Measurements from ENCODE around the gene HSDL2. TPM values are rescaled to one million over a fixed set of nuclear protein-coding genes. Genes with fewer than 3 reads are reported as not detected.
"Not testable (repeated sequence)": the region's sequence is repeated elsewhere in the genome, so short reads cannot be mapped to it uniquely, and the experiment has no call there.

Gene HSDL2
- total RNA-seq, 2 experiments from 2014 or later, result 20.1 to 21.6 TPM

GRCh38 chr9:112389897-112390296, 10.0 kb downstream of the HSDL2 start:
- DNase-seq; H3K36me3 Mint-ChIP-seq; H3K9me3 Mint-ChIP-seq; H3K27me3 Mint-ChIP-seq; H3K4me3 Mint-ChIP-seq; ATAC-seq (ENCODE audit: low read depth); POLR2A ChIA-PET; H3K27ac Mint-ChIP-seq: not testable (repeated sequence)
- peaks cover 17% of the 10 kb centered on the region for H3K4me1 Mint-ChIP-seq

- H3K4me3 Mint-ChIP-seq; H3K9me3 Mint-ChIP-seq; H3K4me1 Mint-ChIP-seq; DNase-seq; H3K27me3 Mint-ChIP-seq; POLR2A ChIA-PET; H3K27ac Mint-ChIP-seq; H3K36me3 Mint-ChIP-seq; ATAC-seq (ENCODE audit: low read depth): not testable (repeated sequence)
Observed at GRCh38 chr9:112391936-112392560, 12.1 kb downstream of the HSDL2 start.

GRCh38 chr9:112393146-112393545, 13.2 kb downstream of the HSDL2 start:
- H3K36me3 Mint-ChIP-seq; H3K9me3 Mint-ChIP-seq; DNase-seq; H3K4me3 Mint-ChIP-seq; H3K27me3 Mint-ChIP-seq; POLR2A ChIA-PET; H3K27ac Mint-ChIP-seq; ATAC-seq (ENCODE audit: low read depth); H3K4me1 Mint-ChIP-seq: not testable (repeated sequence)

- Mint-ChIP-seq H3K9me3 (peaks cover 8% of the 10 kb centered on the region), H3K4me3 (no peak overlapping the region), H3K4me1 (peaks cover 3% of the 10 kb centered on the region), H3K36me3 (peaks cover 15% of the 10 kb centered on the region), H3K27ac (no peak overlapping the region), H3K27me3 (no peaks in the 10 kb centered on the region)
- DNase-seq (no peak), ATAC-seq (ENCODE audit: low read depth) (no peak)
- POLR2A ChIA-PET, result no interaction called here
Observed at GRCh38 chr9:112396416-112396815, 16.5 kb downstream of the HSDL2 start.

- H3K36me3 Mint-ChIP-seq, result peaks cover 15% of the 10 kb centered on the region
- DNase-seq, result no peak
- POLR2A ChIA-PET, result no interaction called here
- no peak overlapping the region for H3K27ac Mint-ChIP-seq
- H3K4me3 Mint-ChIP-seq, result no peak overlapping the region
- H3K9me3 Mint-ChIP-seq, result peaks cover 8% of the 10 kb centered on the region
- peaks cover 3% of the 10 kb centered on the region for H3K4me1 Mint-ChIP-seq
- no peaks in the 10 kb centered on the region for H3K27me3 Mint-ChIP-seq
- no peak for ATAC-seq (ENCODE audit: low read depth)
Observed at GRCh38 chr9:112396872-112397271, 17.0 kb downstream of the HSDL2 start.

- DNase-seq (no peak), ATAC-seq (ENCODE audit: low read depth) (no peak)
- peaks cover 22% of the 10 kb centered on the region for H3K36me3 Mint-ChIP-seq
- H3K4me1 Mint-ChIP-seq, result peaks cover 5% of the 10 kb centered on the region
- H3K4me3 Mint-ChIP-seq, result no peak overlapping the region
- no peak overlapping the region for H3K27ac Mint-ChIP-seq
- peaks cover 8% of the 10 kb centered on the region for H3K9me3 Mint-ChIP-seq
- POLR2A ChIA-PET, result no interaction called here
- no peaks in the 10 kb centered on the region for H3K27me3 Mint-ChIP-seq
Observed at GRCh38 chr9:112401175-112401815, 21.4 kb downstream of the HSDL2 start.

GRCh38 chr9:112403614-112404201, 23.8 kb downstream of the HSDL2 start:
- ATAC-seq (ENCODE audit: low read depth) (no peak), DNase-seq (no peak)
- H3K27ac Mint-ChIP-seq, result no peak overlapping the region
- POLR2A ChIA-PET, result no interaction called here
- H3K36me3 Mint-ChIP-seq, result peaks cover 19% of the 10 kb centered on the region
- H3K4me3 Mint-ChIP-seq, result no peak overlapping the region
- no peaks in the 10 kb centered on the region for H3K27me3 Mint-ChIP-seq
- H3K4me1 Mint-ChIP-seq, result peaks cover 5% of the 10 kb centered on the region
- H3K9me3 Mint-ChIP-seq, result peaks cover 6% of the 10 kb centered on the region

- peaks cover 5% of the 10 kb centered on the region for H3K4me1 Mint-ChIP-seq
- no peak for ATAC-seq (ENCODE audit: low read depth)
- no peak overlapping the region for H3K27ac Mint-ChIP-seq
- H3K27me3 Mint-ChIP-seq, result no peaks in the 10 kb centered on the region
- no peak overlapping the region for H3K4me3 Mint-ChIP-seq
- no peaks in the 10 kb centered on the region for H3K9me3 Mint-ChIP-seq
- POLR2A ChIA-PET, result no interaction called here
- peaks cover 15% of the 10 kb centered on the region for H3K36me3 Mint-ChIP-seq
- DNase-seq, result no peak
Observed at GRCh38 chr9:112404508-112404932, 24.6 kb downstream of the HSDL2 start.

GRCh38 chr9:112408275-112408674, 28.4 kb downstream of the HSDL2 start:
- no peak overlapping the region for H3K4me3 Mint-ChIP-seq
- no peaks in the 10 kb centered on the region for H3K9me3 Mint-ChIP-seq
- H3K27ac Mint-ChIP-seq, result no peak overlapping the region
- no peaks in the 10 kb centered on the region for H3K27me3 Mint-ChIP-seq
- no peak for ATAC-seq (ENCODE audit: low read depth)
- H3K4me1 Mint-ChIP-seq, result peaks cover 4% of the 10 kb centered on the region
- POLR2A ChIA-PET, result no interaction called here
- H3K36me3 Mint-ChIP-seq, result peaks cover 17% of the 10 kb centered on the region
- DNase-seq, result no peak

- POLR2A ChIA-PET, result no interaction called here
- no peak overlapping the region for H3K27ac Mint-ChIP-seq
- DNase-seq, result no peak
- no peak overlapping the region for H3K4me3 Mint-ChIP-seq
- no peaks in the 10 kb centered on the region for H3K27me3 Mint-ChIP-seq
- no peaks in the 10 kb centered on the region for H3K9me3 Mint-ChIP-seq
- ATAC-seq (ENCODE audit: low read depth), result no peak
- H3K4me1 Mint-ChIP-seq, result peaks cover 4% of the 10 kb centered on the region
- H3K36me3 Mint-ChIP-seq, result peaks cover 17% of the 10 kb centered on the region
Observed at GRCh38 chr9:112408819-112409218, 28.9 kb downstream of the HSDL2 start.

- POLR2A ChIA-PET, result no interaction called here
- Mint-ChIP-seq H3K27me3 (no peaks in the 10 kb centered on the region), H3K4me1 (no peaks in the 10 kb centered on the region), H3K27ac (no peak overlapping the region), H3K9me3 (no peaks in the 10 kb centered on the region), H3K36me3 (peaks cover 12% of the 10 kb centered on the region), H3K4me3 (no peak overlapping the region)
- DNase-seq (no peak), ATAC-seq (ENCODE audit: low read depth) (no peak)
Observed at GRCh38 chr9:112409758-112410157, 29.9 kb downstream of the HSDL2 start.

- no peak for DNase-seq
- no peak overlapping the region for H3K4me3 Mint-ChIP-seq
- no peaks in the 10 kb centered on the region for H3K4me1 Mint-ChIP-seq
- no peaks in the 10 kb centered on the region for H3K9me3 Mint-ChIP-seq
- H3K27me3 Mint-ChIP-seq, result no peaks in the 10 kb centered on the region
- peaks cover 9% of the 10 kb centered on the region for H3K36me3 Mint-ChIP-seq
- POLR2A ChIA-PET, result no interaction called here
- H3K27ac Mint-ChIP-seq, result no peak overlapping the region
- no peak for ATAC-seq (ENCODE audit: low read depth)
Observed at GRCh38 chr9:112411626-112412027, 31.7 kb downstream of the HSDL2 start.

- H3K4me3 Mint-ChIP-seq; ATAC-seq (ENCODE audit: low read depth); POLR2A ChIA-PET; H3K9me3 Mint-ChIP-seq; H3K36me3 Mint-ChIP-seq; H3K4me1 Mint-ChIP-seq; H3K27me3 Mint-ChIP-seq; H3K27ac Mint-ChIP-seq; DNase-seq: not testable (repeated sequence)
Observed at GRCh38 chr9:112413728-112414127, 33.8 kb downstream of the HSDL2 start.

- ATAC-seq (ENCODE audit: low read depth), result no peak
- no peak overlapping the region for H3K27ac Mint-ChIP-seq
- H3K36me3 Mint-ChIP-seq, result peaks cover 15% of the 10 kb centered on the region
- POLR2A ChIA-PET, result no interaction called here
- no peak overlapping the region for H3K4me3 Mint-ChIP-seq
- no peak for DNase-seq
- no peaks in the 10 kb centered on the region for H3K27me3 Mint-ChIP-seq
- no peaks in the 10 kb centered on the region for H3K4me1 Mint-ChIP-seq
- no peaks in the 10 kb centered on the region for H3K9me3 Mint-ChIP-seq
Observed at GRCh38 chr9:112420208-112420607, 40.3 kb downstream of the HSDL2 start.

Measured in activated naive CD8-positive, alpha-beta T cell treated with anti-CD3 and anti-CD28 coated beads, Interleukin-2, amount 10 ng/mL, durations not matched to agents 7 days and 5 days (primary cell).